HepG2 (cell line): Measurements from ENCODE around the gene OASL.

Experiments
- ATAD3A ChIP-seq: sonication (generic); formaldehyde crosslinking; IDR thresholded peaks from 2 replicates; pipeline ENCODE4 v1.4.0; 2020; ENCODE audit warnings: missing genetic modification reagents
- ATF3 ChIP-seq: sonication (generic); formaldehyde crosslinking; IDR thresholded peaks from 2 replicates; pipeline ENCODE4 v1.4.0; 2020; ENCODE audit warnings: missing genetic modification reagents
- CTCF ChIP-seq: sonication (generic); formaldehyde crosslinking; IDR thresholded peaks from 2 replicates; pipeline ENCODE4 v1.5.0; 2020; ENCODE audit warnings: mild to moderate bottlenecking, missing genetic modification reagents, moderate library complexity
- ELF1 ChIP-seq: sonication (generic); formaldehyde crosslinking; IDR thresholded peaks from 2 replicates; pipeline ENCODE4 v1.4.0; 2020; ENCODE audit warnings: missing genetic modification reagents
- FOXA3 ChIP-seq: IDR thresholded peaks from 2 replicates; pipeline ENCODE4 v1.6.1; 2016; ENCODE audit warnings: missing genetic modification reagents, missing compliant biosample characterization
- FOXO4 ChIP-seq: sonication (generic); formaldehyde crosslinking; conservative IDR thresholded peaks from 2 replicates; pipeline ENCODE4 v1.8.1; 2023; ENCODE audit warnings: missing genetic modification reagents
- NCOA2 ChIP-seq: sonication (generic); formaldehyde crosslinking; IDR thresholded peaks from 2 replicates; pipeline ENCODE4 v1.8.0; 2022; ENCODE audit warnings: inconsistent platforms
- NRL ChIP-seq: sonication (generic); formaldehyde crosslinking; IDR thresholded peaks from 2 replicates; pipeline ENCODE4 v1.5.0; 2020; ENCODE audit warnings: missing genetic modification reagents, mild to moderate bottlenecking, moderate library complexity, borderline replicate concordance
- SOX5 ChIP-seq: IDR thresholded peaks from 2 replicates; pipeline ENCODE4 v1.6.1; 2016; ENCODE audit warnings: borderline replicate concordance
- SRSF9 ChIP-seq: fragments of 200-400 bp; formaldehyde crosslinking; IDR thresholded peaks from 2 replicates; pipeline ENCODE4 v1.6.1; 2018; ENCODE audit warnings: borderline replicate concordance, mild to moderate bottlenecking, low read depth, low read length; ENCODE audit not compliant: insufficient read depth, poor library complexity, severe bottlenecking
- ZNF431 ChIP-seq: sonication (generic); formaldehyde crosslinking; IDR thresholded peaks from 2 replicates; pipeline ENCODE4 v1.9.0; 2022; ENCODE audit warnings: missing genetic modification reagents, low read depth, mild to moderate bottlenecking, borderline replicate concordance

GRCh38 chr12:120981407-120981941 lies 57.6 kb downstream of the OASL start:
- peak; percentile 93 for TF ChIP-seq FOXA3
- TF ChIP-seq SOX5 (CRISPR knock-in tag): peak; percentile 73; the same call in 1 of the 2 replicates
- peak; percentile 74 for TF ChIP-seq NCOA2 (CRISPR knock-in tag)
- TF ChIP-seq NRL (CRISPR knock-in tag): no peak
- TF ChIP-seq ATF3 (CRISPR knock-in tag): no peak
- TF ChIP-seq ELF1 (CRISPR knock-in tag): no peak; the same call in 1 of the 2 replicates
- TF ChIP-seq ATAD3A: no peak
- no peak for TF ChIP-seq ZNF431 (CRISPR knock-in tag)
- TF ChIP-seq FOXO4 (CRISPR knock-in tag): no peak
- no peak for TF ChIP-seq SRSF9
- no peak for TF ChIP-seq CTCF (CRISPR knock-in tag)
